Articular chondrocyte of knee joint (primary cell): ENCODE measurements around the gene TRMT11. TPM values are rescaled to one million over a fixed set of nuclear protein-coding genes. Genes with fewer than 3 reads are reported as not detected.

Source experiments
- small RNA-seq: library from RNA; depleted of rRNA; stranded (forward); fragments of <200 nt; gene quantifications from one replicate; pipeline ENCODE3, GENCODE V24; 2012
- total RNA-seq: library from RNA; depleted of rRNA; stranded (reverse); fragments of >200 nt; gene quantifications from 2 replicates; pipeline ENCODE4 v1.2.3, GENCODE V29; 2012

Gene TRMT11
- 30.5 and 42.9 TPM in 2 replicates for total RNA-seq

GRCh38 chr6:125986301-125987025 lies at the start of gene TRMT11:
TRMT11 (plus strand) TSS chr6:125986540; CDS start chr6:125986551, 11 bp downstream.

DNA sequence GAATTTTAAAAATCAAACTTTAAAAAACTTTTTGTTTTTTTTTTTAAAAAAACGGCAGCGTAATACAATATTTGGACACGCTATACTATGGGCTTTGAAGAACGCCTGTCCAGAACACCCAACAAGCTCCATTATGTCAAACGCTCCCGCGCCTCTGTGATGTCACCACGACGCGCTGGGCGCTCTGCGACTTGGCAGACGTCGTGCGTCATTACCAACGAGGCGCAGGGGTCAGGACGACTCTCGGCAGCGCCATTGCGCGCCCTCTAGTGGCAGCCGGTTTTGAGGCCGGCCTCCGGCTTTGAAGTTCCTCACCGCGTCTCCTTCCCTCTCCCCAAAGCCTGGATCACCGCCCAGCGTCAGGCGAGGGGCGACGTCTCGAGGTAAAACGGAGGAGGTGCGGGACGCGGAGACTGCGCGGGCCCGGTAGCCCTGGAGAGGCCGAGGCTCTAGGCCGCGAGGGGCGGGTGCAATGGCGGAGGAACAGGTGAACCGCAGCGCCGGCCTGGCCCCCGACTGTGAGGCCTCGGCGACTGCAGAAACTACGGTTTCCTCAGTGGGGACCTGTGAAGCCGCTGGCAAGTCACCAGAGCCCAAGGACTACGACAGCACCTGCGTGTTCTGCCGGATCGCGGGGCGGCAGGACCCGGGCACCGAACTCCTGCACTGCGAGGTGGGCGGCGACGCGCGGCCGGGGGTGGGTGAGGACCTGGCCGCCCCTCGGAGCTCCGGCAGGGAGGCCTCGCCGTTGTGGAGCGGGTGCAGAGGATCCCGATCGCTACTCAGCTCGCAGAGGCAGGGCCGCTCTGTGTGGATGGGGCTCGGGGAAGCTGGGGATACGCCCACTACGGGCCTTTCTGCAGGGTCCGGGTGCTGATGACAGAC lies 29.6 kb upstream of the TRMT11 start, which contains the start of gene HINT3:
HINT3 (plus strand) TSS at position 265 of the 885 bp plus-strand sequence; CDS start at position 473, 208 bp downstream.

Small RNA genes lying within 50 kb of the gene (small RNA-seq; reads per million reads assigned to genes)
- gene RNA5SP216, result not detected

Other genes starting within 250 kb of the TRMT11 start
- 0.26 and 0.86 TPM in 2 replicates for gene HEY2, start 236.9 kb upstream of the TRMT11 start, total RNA-seq
- 29.3 and 37.0 TPM in 2 replicates for gene NCOA7, start 195.6 kb upstream of the TRMT11 start, total RNA-seq
- 17.9 and 21.4 TPM in 2 replicates for gene HINT3, start 29.8 kb upstream of the TRMT11 start, total RNA-seq